ENCODE data around the gene APMAP.

The APMAP gene

GRCh38 chr20:24963672-24964505 is 28.7 kb downstream of the APMAP start:
- FAIRE-seq, result no peak

GRCh38 chr20:24962510-24962909 is 30.0 kb downstream of the APMAP start:
- no peak for FAIRE-seq

GRCh38 chr20:24962182-24962492 is 30.4 kb downstream of the APMAP start:
- no peak for FAIRE-seq

- FAIRE-seq, result no peak
Measured at GRCh38 chr20:24961384-24962181, 31.0 kb downstream of the APMAP start.

GRCh38 chr20:24960861-24961260 is 31.7 kb downstream of the APMAP start:
- no peak for FAIRE-seq

GRCh38 chr20:24960302-24960801 is 32.2 kb downstream of the APMAP start:
- FAIRE-seq, result no peak

- no peak for FAIRE-seq
Measured at GRCh38 chr20:24959591-24960301, 32.8 kb downstream of the APMAP start.

- FAIRE-seq, result no peak
Measured at GRCh38 chr20:24958506-24959385, 33.8 kb downstream of the APMAP start.

- FAIRE-seq, result no peak
Measured at GRCh38 chr20:24957326-24958016, 35.1 kb downstream of the APMAP start.

GRCh38 chr20:24956001-24956841 is 36.3 kb downstream of the APMAP start:
- FAIRE-seq, result no peak

- no peak for FAIRE-seq
Measured at GRCh38 chr20:24955045-24955444, 37.5 kb downstream of the APMAP start.

- FAIRE-seq, result no peak
Measured at GRCh38 chr20:24954566-24954965, 38.0 kb downstream of the APMAP start.

- no peak for FAIRE-seq
Measured at GRCh38 chr20:24954151-24954550, 38.4 kb downstream of the APMAP start.

GRCh38 chr20:24953621-24954133 is 38.9 kb downstream of the APMAP start:
- FAIRE-seq, result no peak

GRCh38 chr20:24953209-24953575 is 39.4 kb downstream of the APMAP start:
- FAIRE-seq, result no peak

GRCh38 chr20:24952376-24953208 is 40.0 kb downstream of the APMAP start:
- no peak for FAIRE-seq

- no peak for FAIRE-seq
Measured at GRCh38 chr20:24951536-24952083, 40.9 kb downstream of the APMAP start.

GRCh38 chr20:24950836-24951525 is 41.6 kb downstream of the APMAP start:
- no peak for FAIRE-seq
